ENCODE data around the gene GLCE.
A peak's percentile ranks its signal among the peaks of the same experiment; 100 is the strongest.
"Not testable (repeated sequence)": the region's sequence is repeated elsewhere in the genome, so short reads cannot be mapped to it uniquely, and the experiment has no call there.

The GLCE gene

GRCh38 chr15:69161878-69162213 lies 1.4 kb downstream of the GLCE start:
- DNase-seq (ENCODE audit: low read depth, low spot score) = no peak
- in situ Hi-C loops (cut with HindIII; ENCODE audit: low sequenced_read_pairs) = no loop called here
- H3K4me3 ChIP-seq (ENCODE audit: low read depth, low read length) = peak overlapping the region; percentile 66
- TF ChIP-seq CTCF (IDR thresholded peaks at IDR 0.05; ENCODE audit: low read depth, low read length) = no peak

GRCh38 chr15:69163141-69163669 lies 2.8 kb downstream of the GLCE start:
- H3K4me3 ChIP-seq (ENCODE audit: low read depth, low read length) = no peak overlapping the region
- DNase-seq (ENCODE audit: low read depth, low spot score) = no peak
- in situ Hi-C loops (cut with HindIII; ENCODE audit: low sequenced_read_pairs) = no loop called here
- no peak for TF ChIP-seq CTCF (IDR thresholded peaks at IDR 0.05; ENCODE audit: low read depth, low read length)

- no peak overlapping the region for H3K4me3 ChIP-seq (ENCODE audit: low read depth, low read length)
Observed at GRCh38 chr15:69164807-69165636, 4.6 kb downstream of the GLCE start.

GRCh38 chr15:69165637-69166025 lies 5.2 kb downstream of the GLCE start:
- DNase-seq (ENCODE audit: low read depth, low spot score) = no peak
- in situ Hi-C loops (cut with HindIII; ENCODE audit: low sequenced_read_pairs) = no loop called here
- no peak overlapping the region for H3K4me3 ChIP-seq (ENCODE audit: low read depth, low read length)
- TF ChIP-seq CTCF (IDR thresholded peaks at IDR 0.05; ENCODE audit: low read depth, low read length) = no peak

More at GRCh38 chr15:69164807-69165636, 4.6 kb downstream of the GLCE start:
- no peak for TF ChIP-seq CTCF (IDR thresholded peaks at IDR 0.05; ENCODE audit: low read depth, low read length)
- in situ Hi-C loops (cut with HindIII; ENCODE audit: low sequenced_read_pairs) = no loop called here
- DNase-seq (ENCODE audit: low read depth, low spot score) = peak; percentile 31

- in situ Hi-C loops (cut with HindIII; ENCODE audit: low sequenced_read_pairs) = no loop called here
- no peak overlapping the region for H3K4me3 ChIP-seq (ENCODE audit: low read depth, low read length)
- no peak for DNase-seq (ENCODE audit: low read depth, low spot score)
- no peak for TF ChIP-seq CTCF (IDR thresholded peaks at IDR 0.05; ENCODE audit: low read depth, low read length)
Observed at GRCh38 chr15:69167218-69167846, 6.9 kb downstream of the GLCE start.

- H3K4me3 ChIP-seq (ENCODE audit: low read depth, low read length); DNase-seq (ENCODE audit: low read depth, low spot score); in situ Hi-C loops (cut with HindIII; ENCODE audit: low sequenced_read_pairs): not testable (repeated sequence)
Observed at GRCh38 chr15:69168361-69168760, 7.9 kb downstream of the GLCE start.

- H3K4me3 ChIP-seq (ENCODE audit: low read depth, low read length); DNase-seq (ENCODE audit: low read depth, low spot score); in situ Hi-C loops (cut with HindIII; ENCODE audit: low sequenced_read_pairs): not testable (repeated sequence)
Observed at GRCh38 chr15:69169540-69169939, 9.1 kb downstream of the GLCE start.
